Caco-2 (cell line): ENCODE data around the gene LIPA. TPM values are rescaled to one million over a fixed set of nuclear protein-coding genes. Genes with fewer than 3 reads are reported as not detected.

Source experiments
- BruUV-seq: library from RNA; stranded (reverse); fragments of 400-500 nt; replicated peaks from 2 replicates; lab custom pipeline; 2021; lab: Mats Ljungman, UMichigan
- CTCF ChIA-PET: fragments of 300-600 bp; sonication (Branson Sonifier 250); formaldehyde crosslinking; loops from one replicate; lab custom pipeline; 2022; ENCODE audit warnings: antibody characterized with exemption; lab: Charles Lee
- POLR2A ChIA-PET: fragments of 300-600 bp; sonication (Branson Sonifier 250); formaldehyde crosslinking; loops from one replicate; lab custom pipeline; 2022; ENCODE audit warnings: antibody characterized with exemption; lab: Charles Lee
- DNase-seq, 2 experiments: peaks; one replicate each; pipeline versions ENCODE4 v3.0.0 to v3.0.0-alpha.2; 2020 to 2022
- H3K27me3 ChIP-seq: replicated peaks from 2 replicates; pipeline ENCODE4 v1.6.0; 2011; ENCODE audit warnings: low read length; ENCODE audit not compliant: control insufficient read depth, insufficient read depth
- H3K36me3 ChIP-seq: 2 replicates; pipeline ENCODE4 v1.5.1; 2011; ENCODE audit warnings: low read length; ENCODE audit not compliant: control insufficient read depth, insufficient read depth
- H3K4me1 ChIP-seq: fragments of 250-450 bp; sonication (Bioruptor Pico); 2 replicates; pipeline ENCODE4 v1.5.1; 2020; ENCODE audit warnings: mild to moderate bottlenecking
- H3K4me3 ChIP-seq: 2 replicates; pipeline ENCODE4 v1.5.1; 2011; ENCODE audit warnings: low read depth, mild to moderate bottlenecking, control low read depth, low read length
- H3K9me3 ChIP-seq: fragments of 250-450 bp; sonication (Bioruptor Pico); 2 replicates; pipeline ENCODE4 v1.5.1; 2020; ENCODE audit warnings: mild to moderate bottlenecking, moderate library complexity
- H3K27ac Mint-ChIP-seq: one replicate; pipeline ENCODE4 v1.8.0; 2022; ENCODE audit warnings: mixed read lengths; ENCODE audit not compliant: unreplicated experiment
- H3K27me3 Mint-ChIP-seq: one replicate; pipeline ENCODE4 v1.8.0; 2022; ENCODE audit warnings: mixed read lengths; ENCODE audit not compliant: insufficient read depth, unreplicated experiment
- H3K36me3 Mint-ChIP-seq: one replicate; pipeline ENCODE4 v1.8.0; 2022; ENCODE audit warnings: mild to moderate bottlenecking, mixed read lengths; ENCODE audit not compliant: insufficient read depth, unreplicated experiment
- H3K4me1 Mint-ChIP-seq: one replicate; pipeline ENCODE4 v1.8.0; 2022; ENCODE audit warnings: low read depth, mixed read lengths; ENCODE audit not compliant: unreplicated experiment
- H3K4me3 Mint-ChIP-seq: one replicate; pipeline ENCODE4 v1.8.0; 2022; ENCODE audit warnings: mild to moderate bottlenecking, moderate library complexity, mixed read lengths; ENCODE audit not compliant: unreplicated experiment
- H3K9me3 Mint-ChIP-seq: one replicate; pipeline ENCODE4 v1.8.0; 2022; ENCODE audit warnings: mixed read lengths; ENCODE audit not compliant: unreplicated experiment
- CTCF ChIP-seq, 2 experiments: fragments of 200-600 bp in 1 of 2; IDR thresholded peaks; 1 replicate in 1 of 2; 2 replicates in 1 of 2; pipeline versions ENCODE4 v1.5.1 to v1.8.0; 2011 to 2022; ENCODE audit warnings: antibody characterized with exemption in 1 of 2, control low read depth in 1 of 2, inconsistent platforms in 1 of 2, low read depth in 1 of 2, low read length in 1 of 2, mild to moderate bottlenecking in 1 of 2, moderate library complexity in 1 of 2; ENCODE audit not compliant: insufficient read depth in 1 of 2, severe bottlenecking in 1 of 2, unreplicated experiment in 1 of 2
- intact Hi-C: fragments of 100-400 bp; cut with micrococcal nuclease; formaldehyde crosslinking; loops from one replicate; pipeline ENCODE4 v1.10.0; 2022; ENCODE audit not compliant: unreplicated experiment
- total RNA-seq: library from RNA; stranded (reverse); gene quantifications from 2 replicates; pipeline ENCODE4 v1.2.3, GENCODE V29; 2022

LIPA gene
- total RNA-seq, 1 experiment from 2014 or later, result 18.8 TPM

GRCh38 chr10:89189211-89189734, 62.3 kb downstream of the LIPA start:
- no peak for TF ChIP-seq CTCF (IDR thresholded peaks at IDR 0.05; ENCODE audit: insufficient read depth in 1 of 2, low read depth in 1 of 2, low read length in 1 of 2, severe bottlenecking in 1 of 2, unreplicated experiment in 1 of 2)
- no peak for DNase-seq
- CTCF ChIA-PET, result no interaction called here
- Histone ChIP-seq H3K4me1 (no peaks in the 10 kb centered on the region), H3K9me3 (no peaks in the 10 kb centered on the region), H3K27me3 (no peaks in the 10 kb centered on the region), H3K4me3 (no peak overlapping the region), H3K36me3 (no peaks in the 10 kb centered on the region)
- Mint-ChIP-seq H3K36me3 (no peaks in the 10 kb centered on the region), H3K4me1 (no peaks in the 10 kb centered on the region), H3K4me3 (no peak overlapping the region), H3K9me3 (no peaks in the 10 kb centered on the region), H3K27me3 (peaks cover 4% of the 10 kb centered on the region), H3K27ac (no peak overlapping the region)
- POLR2A ChIA-PET, result no interaction called here
- intact Hi-C loops, result no loop called here
- BruUV-seq, result no TSS peak

DNA sequence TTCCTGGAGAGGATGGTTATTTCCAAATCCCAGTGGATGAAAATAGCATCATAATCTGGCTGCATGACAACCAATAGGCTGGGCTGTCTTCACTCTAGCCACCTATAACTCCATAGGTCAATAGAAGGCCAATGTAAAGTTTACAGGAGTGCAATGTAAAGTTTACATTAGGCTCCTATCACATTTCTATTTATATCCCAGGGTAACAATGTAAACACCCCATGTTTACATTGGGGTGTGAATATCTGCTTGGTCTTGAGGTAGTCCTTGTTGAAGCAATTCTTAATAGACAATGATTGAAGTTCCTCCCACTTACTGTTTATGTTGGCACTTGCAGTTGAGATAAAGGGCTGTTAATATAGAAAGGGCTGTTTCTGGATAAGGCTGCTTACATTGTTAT, 65.9 kb downstream of the LIPA start:
- Mint-ChIP-seq H3K4me1 (no peaks in the 10 kb centered on the region), H3K27me3 (no peaks in the 10 kb centered on the region), H3K4me3 (no peak overlapping the region), H3K36me3 (no peaks in the 10 kb centered on the region), H3K27ac (no peak overlapping the region), H3K9me3 (no peaks in the 10 kb centered on the region)
- H3K4me3 ChIP-seq, result no peak overlapping the region
- intact Hi-C loops, result no loop called here
- no peak for TF ChIP-seq CTCF (IDR thresholded peaks at IDR 0.05; ENCODE audit: insufficient read depth in 1 of 2, low read depth in 1 of 2, low read length in 1 of 2, severe bottlenecking in 1 of 2, unreplicated experiment in 1 of 2)
- no peaks in the 10 kb centered on the region for H3K27me3 ChIP-seq
- POLR2A ChIA-PET, result no interaction called here
- BruUV-seq, result no TSS peak
- H3K36me3 ChIP-seq, result no peaks in the 10 kb centered on the region
- CTCF ChIA-PET, result no interaction called here
- no peaks in the 10 kb centered on the region for H3K9me3 ChIP-seq
- DNase-seq, result no peak
- H3K4me1 ChIP-seq, result no peaks in the 10 kb centered on the region

DNA sequence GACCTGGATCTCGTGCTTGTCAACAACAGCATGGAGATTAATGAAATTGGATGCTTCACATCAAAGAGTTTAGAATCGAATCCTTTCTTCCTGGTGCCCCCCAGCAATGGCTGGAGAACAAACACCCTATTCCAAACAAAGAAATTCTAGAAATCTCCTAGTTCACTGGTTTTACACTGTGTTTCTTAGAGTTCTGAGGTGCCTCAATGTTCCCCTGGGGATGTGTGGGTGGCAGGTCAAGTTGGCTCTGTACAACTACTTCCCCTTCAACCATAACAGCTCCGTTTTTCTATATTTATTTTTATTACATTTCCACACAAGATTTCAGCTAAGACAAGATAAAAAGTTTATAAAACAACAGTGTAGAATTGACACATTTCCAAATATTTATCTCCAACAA, 66.9 kb downstream of the LIPA start:
- Mint-ChIP-seq H3K27me3 (no peaks in the 10 kb centered on the region), H3K27ac (no peak overlapping the region), H3K4me1 (no peaks in the 10 kb centered on the region), H3K36me3 (no peaks in the 10 kb centered on the region), H3K9me3 (no peaks in the 10 kb centered on the region), H3K4me3 (no peak overlapping the region)
- Histone ChIP-seq H3K27me3 (no peaks in the 10 kb centered on the region), H3K36me3 (no peaks in the 10 kb centered on the region), H3K4me1 (no peaks in the 10 kb centered on the region), H3K9me3 (no peaks in the 10 kb centered on the region), H3K4me3 (no peak overlapping the region)
- TF ChIP-seq CTCF (IDR thresholded peaks at IDR 0.05; ENCODE audit: insufficient read depth in 1 of 2, low read depth in 1 of 2, low read length in 1 of 2, severe bottlenecking in 1 of 2, unreplicated experiment in 1 of 2), result no peak
- intact Hi-C loops, result no loop called here
- BruUV-seq, result no TSS peak
- ChIA-PET CTCF (no interaction called here), POLR2A (no interaction called here)
- no peak for DNase-seq
